Activated effector memory CD4-positive, alpha-beta T cell treated with anti-CD3 and anti-CD28 coated beads, Interleukin-2, amount 50 U/mL, for 16 hours (primary cell): ENCODE results near the gene PAOX.
A peak's percentile ranks its signal among the peaks of the same experiment; 100 is the strongest.
"Not testable (repeated sequence)": the region's sequence is repeated elsewhere in the genome, so short reads cannot be mapped to it uniquely, and the experiment has no call there.

Experiments
- DNase-seq: peaks from one replicate; pipeline ENCODE4 v3.0.0-alpha.2; 2020

The PAOX gene

GRCh38 chr10:133411523-133412380 lies 32.7 kb downstream of the PAOX start:
- no peak for DNase-seq

GRCh38 chr10:133412381-133412711 lies 33.3 kb downstream of the PAOX start:
- no peak for DNase-seq

GRCh38 chr10:133414401-133414800 lies 35.3 kb downstream of the PAOX start:
- DNase-seq: peak; percentile 49

GRCh38 chr10:133415752-133416151 lies 36.7 kb downstream of the PAOX start:
- DNase-seq: no peak

- no peak for DNase-seq
These were observed 39.4 kb downstream of the PAOX start for GRCh38 chr10:133418289-133418993.

GRCh38 chr10:133419211-133419950 lies 40.3 kb downstream of the PAOX start:
- no peak for DNase-seq

GRCh38 chr10:133420028-133420427 lies 41.0 kb downstream of the PAOX start:
- peak; percentile 59 for DNase-seq

GRCh38 chr10:133420579-133420978 lies 41.5 kb downstream of the PAOX start:
- no peak for DNase-seq

- peak; percentile 58 for DNase-seq
These were observed 42.5 kb downstream of the PAOX start for GRCh38 chr10:133421336-133422222.

- no peak for DNase-seq
These were observed 43.3 kb downstream of the PAOX start for GRCh38 chr10:133422223-133422806.

- peak; percentile 58 for DNase-seq
These were observed 44.0 kb downstream of the PAOX start for GRCh38 chr10:133422807-133423771.

- peak; percentile 55 for DNase-seq
These were observed 45.0 kb downstream of the PAOX start for GRCh38 chr10:133424102-133424501.

- DNase-seq: peak; percentile 57
These were observed 45.5 kb downstream of the PAOX start, which contains the start of gene SPRN for GRCh38 chr10:133424601-133425000. Gene SPRN, minus strand, starts transcription at chr10:133424625. Its CDS starts 944 bp downstream, at chr10:133423681.

- DNase-seq: not testable (repeated sequence)
These were observed 50.5 kb downstream of the PAOX start for GRCh38 chr10:133429571-133429970.

- DNase-seq: not testable (repeated sequence)
These were observed 53.0 kb downstream of the PAOX start for GRCh38 chr10:133431888-133432613.

GRCh38 chr10:133432789-133433188 lies 53.7 kb downstream of the PAOX start:
- DNase-seq: not testable (repeated sequence)

GRCh38 chr10:133438711-133439273 lies 59.7 kb downstream of the PAOX start:
- DNase-seq: peak; percentile 61

GRCh38 chr10:133439517-133440461 lies 60.7 kb downstream of the PAOX start:
- DNase-seq: peak; percentile 57
